H9 (cell line): Measurements from ENCODE around the gene ABCG5. TPM values are rescaled to one million over a fixed set of nuclear protein-coding genes. Genes with fewer than 3 reads are reported as not detected.

Source experiments
- DNase-seq: peaks from one replicate; pipeline ENCODE4 v3.0.0-alpha.2; 2017
- H2AFZ ChIP-seq: one replicate; pipeline ENCODE4 v1.6.1; 2013; ENCODE audit warnings: mild to moderate bottlenecking, low read length, control low read depth, moderate library complexity
- H2AK5ac ChIP-seq: 2 replicates; pipeline ENCODE4 v1.6.1; 2013; ENCODE audit warnings: low read length, control low read depth, mixed read lengths; ENCODE audit not compliant: insufficient read length
- H2BK120ac ChIP-seq: one replicate; pipeline ENCODE4 v1.6.1; 2013; ENCODE audit warnings: low read depth, mild to moderate bottlenecking, low read length, control low read depth, inconsistent platforms; ENCODE audit not compliant: poor library complexity, severe bottlenecking
- H2BK12ac ChIP-seq: 2 replicates; pipeline ENCODE4 v1.6.1; 2013; ENCODE audit warnings: low read length, control low read depth, mixed read lengths, low read depth; ENCODE audit not compliant: insufficient read length
- H2BK15ac ChIP-seq: 2 replicates; pipeline ENCODE4 v1.6.1; 2013; ENCODE audit warnings: low read depth, low read length, control low read depth
- H2BK20ac ChIP-seq: one replicate; pipeline ENCODE4 v1.6.1; 2013; ENCODE audit warnings: low read depth, mild to moderate bottlenecking, low read length, control low read depth, inconsistent platforms; ENCODE audit not compliant: poor library complexity, severe bottlenecking
- H2BK5ac ChIP-seq: 2 replicates; pipeline ENCODE4 v1.6.1; 2013; ENCODE audit warnings: low read length, control low read depth, mixed read lengths; ENCODE audit not compliant: insufficient read length
- H3K14ac ChIP-seq: 2 replicates; pipeline ENCODE4 v1.6.1; 2013; ENCODE audit warnings: low read length, control low read depth; ENCODE audit not compliant: insufficient read depth
- H3K18ac ChIP-seq: 2 replicates; pipeline ENCODE4 v1.6.1; 2013; ENCODE audit warnings: low read depth, mild to moderate bottlenecking, mixed read lengths, low read length, control low read depth; ENCODE audit not compliant: insufficient read length
- H3K23ac ChIP-seq: 2 replicates; pipeline ENCODE4 v1.6.1; 2013; ENCODE audit warnings: low read length, control low read depth, mixed read lengths, low read depth; ENCODE audit not compliant: insufficient read length
- H3K23me2 ChIP-seq: 2 replicates; pipeline ENCODE4 v1.6.1; 2013; ENCODE audit warnings: low read depth, mild to moderate bottlenecking, mixed read lengths, low read length, control low read depth; ENCODE audit not compliant: insufficient read length, poor library complexity, severe bottlenecking
- H3K27ac ChIP-seq: 2 replicates; pipeline ENCODE4 v1.5.1; 2013; ENCODE audit warnings: low read length, control low read depth, mixed read lengths, low read depth; ENCODE audit not compliant: insufficient read length
- H3K27me3 ChIP-seq: 2 replicates; pipeline ENCODE4 v1.6.1; 2013; ENCODE audit warnings: low read length, control low read depth, inconsistent platforms; ENCODE audit not compliant: insufficient read depth
- H3K4ac ChIP-seq: 2 replicates; pipeline ENCODE4 v1.6.1; 2013; ENCODE audit warnings: low read depth, mild to moderate bottlenecking, control low read depth, inconsistent platforms, low read length, moderate library complexity
- H3K4me1 ChIP-seq: 2 replicates; pipeline ENCODE4 v1.6.1; 2013; ENCODE audit warnings: low read length, control low read depth, inconsistent platforms; ENCODE audit not compliant: insufficient read depth
- H3K4me2 ChIP-seq: 2 replicates; pipeline ENCODE4 v1.6.1; 2013; ENCODE audit warnings: low read length, control low read depth, mixed read lengths; ENCODE audit not compliant: insufficient read length, insufficient read depth
- H3K56ac ChIP-seq: 2 replicates; pipeline ENCODE4 v1.6.1; 2013; ENCODE audit warnings: low read depth, mild to moderate bottlenecking, mixed read lengths, low read length, control low read depth; ENCODE audit not compliant: insufficient read length
- H3K79me1 ChIP-seq: 2 replicates; pipeline ENCODE4 v1.6.1; 2013; ENCODE audit warnings: low read depth, mild to moderate bottlenecking, moderate library complexity, low read length, control low read depth, inconsistent platforms; ENCODE audit not compliant: insufficient read depth, poor library complexity, severe bottlenecking
- H3K79me2 ChIP-seq: 2 replicates; pipeline ENCODE4 v1.6.1; 2013; ENCODE audit warnings: low read length, control low read depth, inconsistent platforms; ENCODE audit not compliant: insufficient read depth
- H3K9ac ChIP-seq: 2 replicates; pipeline ENCODE4 v1.6.1; 2013; ENCODE audit warnings: low read length, control low read depth, mixed read lengths; ENCODE audit not compliant: insufficient read length; ENCODE audit errors: extremely low read depth
- H3K9me3 ChIP-seq: one replicate; pipeline ENCODE4 v1.6.1; 2013; ENCODE audit warnings: low read depth, low read length, inconsistent platforms; ENCODE audit not compliant: control insufficient read depth
- H3T11ph ChIP-seq: one replicate; pipeline ENCODE4 v1.6.1; 2013; ENCODE audit warnings: mild to moderate bottlenecking, low read length, control low read depth, inconsistent platforms
- H4K20me1 ChIP-seq: one replicate; pipeline ENCODE4 v1.6.1; 2013; ENCODE audit not compliant: control insufficient read depth, insufficient read length, insufficient read depth
- H4K5ac ChIP-seq: 2 replicates; pipeline ENCODE4 v1.6.1; 2013; ENCODE audit warnings: low read depth, mild to moderate bottlenecking, mixed read lengths, low read length, control low read depth; ENCODE audit not compliant: insufficient read length
- H4K8ac ChIP-seq: replicated peaks from 2 replicates; pipeline ENCODE4 v1.6.1; 2013; ENCODE audit warnings: low read length, control low read depth, mixed read lengths, low read depth; ENCODE audit not compliant: insufficient read length
- H4K91ac ChIP-seq: 2 replicates; pipeline ENCODE4 v1.6.1; 2013; ENCODE audit warnings: low read depth, mild to moderate bottlenecking, moderate library complexity, mixed read lengths, low read length, control low read depth; ENCODE audit not compliant: insufficient read length
- H3K27ac Mint-ChIP-seq, 3 experiments: 2 replicates in 2 of 3; 3 replicates in 1 of 3; pipeline ENCODE4 v1.8.0; 2020 to 2021; ENCODE audit warnings: mixed read lengths in 3 of 3, mild to moderate bottlenecking in 1 of 3, moderate library complexity in 1 of 3
- H3K27me3 Mint-ChIP-seq: 2 replicates; pipeline ENCODE4 v1.8.0; 2021; ENCODE audit warnings: low read depth, mild to moderate bottlenecking, moderate library complexity, mixed read lengths
- H3K36me3 Mint-ChIP-seq, 3 experiments: 2 replicates in 2 of 3; 3 replicates in 1 of 3; pipeline ENCODE4 v1.8.0; 2020 to 2021; ENCODE audit warnings: low read depth in 3 of 3, mixed read lengths in 3 of 3; ENCODE audit not compliant: insufficient read depth in 1 of 3
- H3K4me1 Mint-ChIP-seq, 2 experiments: 2 replicates each; pipeline ENCODE4 v1.8.0; 2020; ENCODE audit warnings: mixed read lengths in 2 of 2
- H3K4me3 Mint-ChIP-seq, 2 experiments: 2 replicates in 1 of 2; 3 replicates in 1 of 2; pipeline ENCODE4 v1.8.0; 2020 to 2021; ENCODE audit warnings: mild to moderate bottlenecking in 2 of 2, mixed read lengths in 2 of 2, moderate library complexity in 1 of 2
- H3K9me3 Mint-ChIP-seq, 2 experiments: 2 replicates in 1 of 2; 3 replicates in 1 of 2; pipeline ENCODE4 v1.8.0; 2020; ENCODE audit warnings: mild to moderate bottlenecking in 2 of 2, mixed read lengths in 2 of 2, moderate library complexity in 1 of 2
- WGBS: extraction: QIAGEN DNeasy Blood & Tissue Kit; methylation state at CpG from one replicate; pipeline ENCODE4 v1.1.7; 2013; ENCODE audit warnings: missing lambda C conversion rate, low lambda C conversion rate, mixed read lengths; ENCODE audit not compliant: insufficient read length; ENCODE audit errors: extremely low coverage; 5-methylcytosine and 5-hydroxymethylcytosine counted together
- total RNA-seq: library from RNA; stranded (reverse); gene quantifications from 2 replicates; pipeline ENCODE4 v1.2.1, GENCODE V29; 2021
- TF ChIP-seq, protein P1 (sequence below): fragments of 200-600 bp; sonication (generic); conservative IDR thresholded peaks from 3 replicates; pipeline ENCODE4 v1.8.0; 2021; ENCODE audit warnings: antibody characterized with exemption, mild to moderate bottlenecking

ABCG5 gene
- total RNA-seq, 1 experiment from 2014 or later: not detected

GRCh38 chr2:43777306-43777926 lies 61.2 kb downstream of the ABCG5 start:
- Histone ChIP-seq H3K79me2 (no peaks in the 10 kb centered on the region), H2AFZ (no peak overlapping the region), H3K23me2 (peaks cover 7% of the 10 kb centered on the region), H4K5ac (no peak overlapping the region), H2BK20ac (no peak overlapping the region), H3T11ph (no peak overlapping the region), H3K27me3 (no peaks in the 10 kb centered on the region), H3K79me1 (no peaks in the 10 kb centered on the region), H3K9me3 (no peaks in the 10 kb centered on the region), H2AK5ac (no peak overlapping the region), H2BK12ac (no peak overlapping the region), H4K8ac (no peak overlapping the region), H3K4me2 (no peak overlapping the region), H4K91ac (no peak overlapping the region), H2BK15ac (no peak overlapping the region), H3K4me1 (no peaks in the 10 kb centered on the region), H3K4ac (no peak overlapping the region), H3K23ac (no peak overlapping the region), H3K18ac (no peak overlapping the region), H3K14ac (no peak overlapping the region), H3K27ac (no peak overlapping the region), H3K9ac (no peak overlapping the region), H2BK5ac (no peak overlapping the region), H3K56ac (no peak overlapping the region), H2BK120ac (no peak overlapping the region), H4K20me1 (no peaks in the 10 kb centered on the region)
- TF ChIP-seq, protein P1, sequence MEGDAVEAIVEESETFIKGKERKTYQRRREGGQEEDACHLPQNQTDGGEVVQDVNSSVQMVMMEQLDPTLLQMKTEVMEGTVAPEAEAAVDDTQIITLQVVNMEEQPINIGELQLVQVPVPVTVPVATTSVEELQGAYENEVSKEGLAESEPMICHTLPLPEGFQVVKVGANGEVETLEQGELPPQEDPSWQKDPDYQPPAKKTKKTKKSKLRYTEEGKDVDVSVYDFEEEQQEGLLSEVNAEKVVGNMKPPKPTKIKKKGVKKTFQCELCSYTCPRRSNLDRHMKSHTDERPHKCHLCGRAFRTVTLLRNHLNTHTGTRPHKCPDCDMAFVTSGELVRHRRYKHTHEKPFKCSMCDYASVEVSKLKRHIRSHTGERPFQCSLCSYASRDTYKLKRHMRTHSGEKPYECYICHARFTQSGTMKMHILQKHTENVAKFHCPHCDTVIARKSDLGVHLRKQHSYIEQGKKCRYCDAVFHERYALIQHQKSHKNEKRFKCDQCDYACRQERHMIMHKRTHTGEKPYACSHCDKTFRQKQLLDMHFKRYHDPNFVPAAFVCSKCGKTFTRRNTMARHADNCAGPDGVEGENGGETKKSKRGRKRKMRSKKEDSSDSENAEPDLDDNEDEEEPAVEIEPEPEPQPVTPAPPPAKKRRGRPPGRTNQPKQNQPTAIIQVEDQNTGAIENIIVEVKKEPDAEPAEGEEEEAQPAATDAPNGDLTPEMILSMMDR: no peak
- H3K27me3 Mint-ChIP-seq: no peaks in the 10 kb centered on the region
- no peak overlapping the region for H3K4me3 Mint-ChIP-seq
- H3K4me1 Mint-ChIP-seq: peaks cover 3 to 8% of the 10 kb centered on the region in 2 experiments
- no peaks in the 10 kb centered on the region for H3K9me3 Mint-ChIP-seq
- no peaks in the 10 kb centered on the region for H3K36me3 Mint-ChIP-seq
- no CpG with 5 or more reads among the region's 8 CpGs for WGBS
- no peak overlapping the region for H3K27ac Mint-ChIP-seq
- DNase-seq: no peak
